ENCODE data around the gene HYI.
"Not testable (repeated sequence)": the region's sequence is repeated elsewhere in the genome, so short reads cannot be mapped to it uniquely, and the experiment has no call there.

The HYI gene

GRCh38 chr1:43431676-43432075 lies 22.1 kb downstream of the HYI start:
- DNase-seq (ENCODE audit: low spot score) = no peak

GRCh38 chr1:43430831-43431230 lies 22.9 kb downstream of the HYI start:
- DNase-seq (ENCODE audit: low spot score) = no peak

GRCh38 chr1:43427941-43428340 lies 25.8 kb downstream of the HYI start:
- DNase-seq (ENCODE audit: low spot score) = no peak

- no peak for DNase-seq (ENCODE audit: low spot score)
Measured at GRCh38 chr1:43427524-43427923, 26.2 kb downstream of the HYI start.

- no peak for DNase-seq (ENCODE audit: low spot score)
Measured at GRCh38 chr1:43426221-43426620, 27.5 kb downstream of the HYI start.

GRCh38 chr1:43425045-43425444 lies 28.7 kb downstream of the HYI start:
- DNase-seq (ENCODE audit: low spot score) = no peak

- DNase-seq (ENCODE audit: low spot score) = no peak
Measured at GRCh38 chr1:43423672-43424550, 29.8 kb downstream of the HYI start.

- no peak for DNase-seq (ENCODE audit: low spot score)
Measured at GRCh38 chr1:43422995-43423671, 30.6 kb downstream of the HYI start.

GRCh38 chr1:43421976-43422750 lies 31.6 kb downstream of the HYI start:
- no peak for DNase-seq (ENCODE audit: low spot score)

GRCh38 chr1:43421396-43421795 lies 32.3 kb downstream of the HYI start:
- no peak for DNase-seq (ENCODE audit: low spot score)

- DNase-seq (ENCODE audit: low spot score) = no peak
Measured at GRCh38 chr1:43420874-43421273, 32.9 kb downstream of the HYI start.

GRCh38 chr1:43419627-43420425 lies 33.9 kb downstream of the HYI start:
- no peak for DNase-seq (ENCODE audit: low spot score)

GRCh38 chr1:43418858-43419257 lies 34.9 kb downstream of the HYI start:
- DNase-seq (ENCODE audit: low spot score) = no peak

GRCh38 chr1:43415901-43416300 lies 37.8 kb downstream of the HYI start:
- no peak for DNase-seq (ENCODE audit: low spot score)

GRCh38 chr1:43414634-43415223 lies 39.0 kb downstream of the HYI start:
- peak; percentile 61 for DNase-seq (ENCODE audit: low spot score)

- not testable (repeated sequence) for DNase-seq (ENCODE audit: low spot score)
Measured at GRCh38 chr1:43413426-43413825, 40.3 kb downstream of the HYI start.

GRCh38 chr1:43410571-43410970 lies 43.2 kb downstream of the HYI start:
- DNase-seq (ENCODE audit: low spot score) = no peak

GRCh38 chr1:43405876-43406234 lies 47.9 kb downstream of the HYI start:
- no peak for DNase-seq (ENCODE audit: low spot score)

- DNase-seq (ENCODE audit: low spot score) = no peak
Measured at GRCh38 chr1:43405219-43405875, 48.4 kb downstream of the HYI start.

- DNase-seq (ENCODE audit: low spot score) = no peak
Measured at GRCh38 chr1:43404353-43404752, 49.4 kb downstream of the HYI start.

Data from SK-N-DZ (cell line).